GM21367 (cell line): ENCODE measurements around the gene POFUT2.

Experiments
- ATAC-seq: cut with Tn5 transposase; IDR thresholded peaks from one replicate; pipeline ENCODE4 v1.9.1; 2021; ENCODE audit not compliant: unreplicated experiment

The POFUT2 gene

GRCh38 chr21:45226540-45227326 is 61.0 kb downstream of the POFUT2 start:
- ATAC-seq = no peak

GRCh38 chr21:45225741-45226327 is 61.9 kb downstream of the POFUT2 start:
- ATAC-seq = no peak

- no peak for ATAC-seq
These were observed 62.5 kb downstream of the POFUT2 start for GRCh38 chr21:45225041-45225740.

- ATAC-seq = no peak
These were observed 63.3 kb downstream of the POFUT2 start for GRCh38 chr21:45224189-45224938.

GRCh38 chr21:45223236-45224185 is 64.2 kb downstream of the POFUT2 start:
- ATAC-seq = no peak

- no peak for ATAC-seq
These were observed 65.7 kb downstream of the POFUT2 start for GRCh38 chr21:45222001-45222400.

GRCh38 chr21:45220714-45221490 is 66.8 kb downstream of the POFUT2 start:
- ATAC-seq = no peak

- no peak for ATAC-seq
These were observed 67.6 kb downstream of the POFUT2 start for GRCh38 chr21:45220071-45220481.

GRCh38 chr21:45219517-45219916 is 68.2 kb downstream of the POFUT2 start:
- ATAC-seq = no peak

GRCh38 chr21:45217010-45217409 is 70.7 kb downstream of the POFUT2 start:
- no peak for ATAC-seq

- ATAC-seq = no peak
These were observed 72.5 kb downstream of the POFUT2 start for GRCh38 chr21:45215213-45215612.
